HG03558 (cell line): Measurements from ENCODE around the gene SNX9.
"Not testable (repeated sequence)": the region's sequence is repeated elsewhere in the genome, so short reads cannot be mapped to it uniquely, and the experiment has no call there.

Experiments used
- ATAC-seq: cut with Tn5 transposase; IDR thresholded peaks from one replicate; pipeline ENCODE4 v1.9.1; 2021; ENCODE audit warnings: moderate number of reproducible peaks; ENCODE audit not compliant: unreplicated experiment; ENCODE audit errors: extremely low read depth

The SNX9 gene

DNA sequence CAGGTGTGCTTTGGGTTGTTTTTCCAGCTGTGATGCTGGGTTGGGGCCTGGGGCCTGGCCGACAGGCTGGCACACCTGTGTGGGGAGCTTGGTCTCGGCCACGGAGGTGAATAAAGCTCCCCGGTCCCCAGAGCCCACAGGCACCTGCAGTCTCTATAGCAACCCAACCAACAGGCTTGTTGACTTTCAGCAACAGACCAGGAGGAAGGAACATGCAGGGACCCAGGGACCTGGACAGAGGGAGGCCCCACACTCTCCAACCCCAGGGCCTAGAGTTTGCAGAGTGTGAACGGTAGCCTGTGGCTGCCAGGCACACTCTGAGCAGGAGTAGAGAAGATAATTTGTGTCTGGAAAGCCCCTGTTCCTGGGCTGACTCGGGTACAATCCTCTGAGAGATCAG lies 144.0 kb downstream of the SNX9 start:
- ATAC-seq: no peak

DNA sequence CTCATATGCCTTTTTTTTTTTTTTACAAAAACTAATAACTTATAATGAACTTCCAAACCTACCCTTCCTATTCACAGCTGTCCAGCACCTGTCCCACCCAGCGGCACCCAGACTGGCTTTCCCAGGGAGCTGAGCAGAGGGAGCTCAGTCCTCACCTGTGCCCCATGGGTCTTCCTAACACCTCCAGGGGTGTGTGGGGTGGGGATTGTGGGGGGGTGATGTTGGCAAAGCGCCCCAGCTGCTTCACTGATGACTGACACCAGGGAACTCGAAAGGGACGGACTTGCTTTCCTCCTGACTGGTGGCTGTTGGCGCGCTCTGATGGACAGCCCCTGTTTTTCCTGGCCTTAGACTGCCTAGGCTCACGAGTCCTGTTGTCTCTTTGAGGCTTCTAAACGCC lies 144.4 kb downstream of the SNX9 start:
- ATAC-seq: no peak

DNA sequence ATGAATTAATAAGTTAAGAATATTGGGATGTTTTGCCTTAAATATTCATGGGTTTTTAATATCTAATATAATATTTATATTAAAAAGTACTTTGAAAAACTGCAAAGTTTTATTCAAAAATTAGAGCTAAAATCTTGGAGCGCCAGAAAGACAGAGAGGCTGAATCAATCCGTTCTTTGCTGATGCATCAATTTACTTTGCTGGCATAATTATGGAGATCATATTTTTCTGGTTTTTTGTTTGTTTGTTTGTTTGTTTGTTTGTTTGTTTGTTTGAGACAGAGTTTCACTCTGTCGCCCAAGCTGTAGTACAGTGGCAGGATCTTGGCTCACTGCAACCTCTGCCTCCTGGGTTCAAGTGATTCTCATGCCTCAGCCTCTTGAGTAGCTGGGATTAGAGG lies 149.1 kb downstream of the SNX9 start:
- not testable (repeated sequence) for ATAC-seq

DNA sequence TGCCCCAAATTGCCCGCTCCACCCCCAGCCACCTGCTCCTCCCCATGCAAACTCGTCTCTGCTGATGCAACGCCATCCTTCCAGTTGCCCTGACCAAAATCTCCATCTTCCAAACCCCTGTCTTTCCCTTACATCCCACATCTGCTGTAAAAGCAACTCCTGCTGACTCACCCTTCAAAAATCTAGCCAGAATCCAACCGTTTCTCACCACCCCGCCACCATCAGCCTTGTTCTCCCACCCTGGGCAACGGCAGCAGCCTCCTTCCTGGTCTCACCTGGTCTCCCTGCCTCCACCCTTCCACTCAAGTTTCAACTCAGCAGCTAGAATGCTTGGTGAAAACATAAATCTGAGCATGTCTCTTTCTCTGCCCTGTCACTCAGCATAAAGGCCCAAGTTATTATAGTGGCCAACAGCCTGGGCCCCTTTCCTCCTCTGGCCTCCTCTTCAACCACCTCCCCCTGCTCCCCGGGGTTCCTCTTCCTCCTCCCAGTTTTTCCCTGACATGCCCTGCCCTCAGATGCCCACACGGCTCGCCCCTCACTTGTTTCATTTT lies 151.4 kb downstream of the SNX9 start:
- ATAC-seq: no peak

GRCh38 chr6:157974967-157975366 lies 151.9 kb downstream of the SNX9 start:
- no peak for ATAC-seq

DNA sequence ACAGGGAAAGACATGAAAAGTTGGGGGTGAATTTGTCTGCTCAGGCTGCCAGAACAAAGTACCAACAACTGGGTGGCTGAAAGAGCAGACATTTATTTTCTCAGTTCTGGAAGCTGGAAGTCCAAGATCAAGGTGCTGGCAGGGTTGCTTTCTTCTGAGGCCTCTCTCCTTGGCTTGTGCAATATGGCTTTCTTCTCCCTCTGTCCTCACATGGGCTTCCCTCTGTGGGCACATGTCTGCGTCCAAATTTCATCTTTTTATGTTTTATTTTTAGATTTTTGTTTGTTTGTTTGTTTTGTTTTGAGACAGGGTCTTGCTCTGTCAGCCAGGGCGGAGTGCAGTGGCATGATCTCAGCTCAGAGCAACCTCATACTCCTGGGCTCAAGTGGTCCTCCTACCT lies 152.4 kb downstream of the SNX9 start:
- no peak for ATAC-seq

DNA sequence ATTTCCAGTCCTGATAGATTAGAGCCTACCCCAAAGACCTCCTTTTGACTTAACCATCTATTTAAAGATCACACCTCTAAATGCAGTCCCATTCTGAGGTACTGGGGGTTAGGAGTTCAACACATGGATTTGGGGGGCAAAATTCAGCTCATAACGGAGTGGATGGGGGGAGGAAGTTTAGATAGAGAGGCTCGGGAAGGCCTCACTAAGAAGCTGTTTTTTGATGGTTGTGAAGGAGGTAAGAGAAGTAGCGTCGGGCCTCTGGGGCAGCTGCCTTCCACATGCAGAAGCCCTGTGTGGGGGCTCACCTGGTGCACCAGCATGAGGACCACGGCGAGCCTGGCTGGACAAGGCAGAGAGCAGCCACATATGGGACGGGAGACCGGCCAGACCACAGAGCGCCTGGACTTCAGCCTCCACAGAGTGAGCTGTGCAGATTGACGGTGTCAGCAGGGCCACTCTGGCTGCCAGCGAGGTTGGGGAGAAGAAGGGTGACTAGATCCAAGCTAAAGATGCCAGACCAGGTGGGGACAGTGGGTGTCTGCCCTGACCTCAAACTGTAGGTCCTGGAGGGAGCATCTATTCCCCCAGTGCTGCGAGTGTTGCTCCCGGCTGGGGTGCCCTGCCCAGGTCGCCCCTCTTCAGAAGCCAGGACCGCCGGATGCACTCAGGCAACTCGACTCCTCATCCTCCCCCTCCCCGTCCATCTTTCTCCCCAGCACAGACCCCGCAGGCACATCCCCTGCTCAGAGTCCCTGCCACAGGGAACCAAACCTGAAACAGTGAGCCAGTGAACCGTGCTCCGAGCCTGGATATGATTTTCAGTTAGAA lies 153.5 kb downstream of the SNX9 start:
- ATAC-seq: no peak

DNA sequence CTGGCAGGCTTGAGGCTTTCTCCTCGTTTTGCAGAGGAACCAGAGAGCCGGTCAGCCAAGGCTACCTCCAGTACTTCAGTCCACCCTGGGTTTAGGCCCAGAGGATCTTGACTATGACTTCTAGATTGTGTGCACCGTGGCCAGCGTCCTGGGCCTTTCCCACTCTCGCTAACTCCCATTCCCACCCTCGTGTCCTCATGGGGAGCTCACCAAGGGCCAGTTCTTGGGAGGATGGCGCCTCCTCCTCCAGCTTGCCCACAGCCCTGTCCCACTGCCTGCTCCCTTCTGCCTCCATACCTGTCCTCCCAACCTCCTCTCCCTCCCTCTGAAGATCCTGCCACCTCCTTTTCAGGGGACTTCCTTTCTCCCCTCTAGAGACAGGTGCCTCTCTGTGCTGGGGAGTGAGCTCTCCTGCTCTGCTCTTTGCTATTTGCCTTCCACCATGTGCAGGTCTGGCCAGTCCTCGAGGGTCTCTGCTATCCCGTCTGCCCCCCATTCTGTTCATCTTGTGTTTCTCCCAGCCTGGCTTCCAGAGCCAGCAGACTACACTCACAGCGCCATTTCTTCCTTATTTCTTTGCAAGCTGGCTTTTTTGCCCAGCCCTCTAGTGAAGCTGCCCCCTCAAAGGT lies 154.2 kb downstream of the SNX9 start:
- no peak for ATAC-seq

DNA sequence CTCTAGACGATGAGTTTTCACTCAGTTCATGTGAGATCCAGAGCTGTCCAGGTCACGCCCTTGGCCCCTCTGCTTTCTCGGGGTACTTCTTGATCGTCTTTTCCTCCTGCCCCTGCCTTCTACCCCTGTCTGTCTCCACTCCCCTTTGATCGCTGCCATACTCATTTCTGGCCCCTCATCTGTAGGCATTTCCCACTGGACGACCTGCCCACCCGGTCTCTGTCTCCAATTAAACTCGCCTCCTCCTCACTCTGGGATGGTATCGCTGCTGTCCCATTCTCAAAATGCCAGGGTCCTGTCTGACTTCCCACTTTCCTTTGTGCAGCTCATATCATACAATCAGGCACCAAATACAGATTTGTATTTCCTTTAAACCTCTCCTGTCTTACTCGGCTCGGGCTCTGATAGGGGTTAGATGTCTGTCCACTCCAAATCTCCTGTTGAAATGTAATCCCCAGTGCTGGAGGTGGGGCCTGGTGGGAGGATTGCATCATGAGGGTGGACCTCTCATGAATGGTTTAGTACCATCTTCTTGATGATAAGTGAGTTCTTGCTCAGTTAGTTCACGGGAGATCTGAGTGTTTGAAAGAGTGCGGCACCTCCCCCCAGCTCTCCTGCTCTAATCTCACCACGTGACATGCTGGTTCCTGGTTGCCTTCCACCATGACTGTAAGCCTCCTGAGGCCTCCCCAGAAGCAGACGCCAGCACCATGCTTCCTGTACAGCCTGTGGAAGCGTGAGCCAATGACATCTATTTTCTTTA lies 155.2 kb downstream of the SNX9 start:
- ATAC-seq: no peak

- ATAC-seq: no peak
Observed at GRCh38 chr6:157980288-157981131, 157.5 kb downstream of the SNX9 start.

GRCh38 chr6:157981132-157981394 lies 158.0 kb downstream of the SNX9 start:
- no peak for ATAC-seq

DNA sequence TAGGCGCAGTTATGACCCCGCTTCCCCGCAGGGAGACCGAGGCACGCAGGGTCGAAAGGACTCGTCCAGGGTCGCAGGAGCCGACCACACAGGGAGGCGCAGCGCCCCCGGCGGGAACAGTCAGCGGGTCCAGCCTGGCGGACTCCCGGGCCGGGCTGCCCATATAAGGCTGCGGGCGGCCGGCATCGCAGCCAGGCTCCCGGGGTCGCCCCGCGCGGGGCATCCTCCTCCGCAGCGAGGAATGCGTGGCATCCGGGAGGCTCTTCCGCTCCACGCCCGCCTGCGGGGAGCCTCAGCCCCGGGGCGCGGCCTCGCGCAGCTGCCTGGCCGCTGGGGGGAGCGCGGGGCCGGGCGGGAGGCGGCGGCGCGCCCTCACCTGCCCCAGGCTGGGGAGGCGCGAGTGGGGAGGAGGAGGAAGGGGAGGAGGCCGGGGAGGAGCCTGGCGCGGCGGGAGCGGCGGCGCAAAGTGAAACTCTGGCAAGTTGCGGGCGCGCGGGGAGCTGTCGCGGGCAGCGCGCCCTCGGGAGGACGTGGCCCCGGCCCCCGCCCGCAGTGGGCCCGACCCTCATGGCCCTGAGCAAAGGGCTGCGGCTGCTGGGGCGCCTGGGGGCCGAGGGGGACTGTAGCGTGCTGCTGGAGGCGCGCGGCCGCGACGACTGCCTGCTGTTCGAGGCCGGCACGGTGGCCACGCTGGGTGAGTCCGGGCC lies 158.5 kb downstream of the SNX9 start, which contains the start of gene SYNJ2:
Gene SYNJ2, plus strand, starts transcription at position 469 of the 707 bp plus-strand sequence. Its CDS starts 99 bp downstream, at position 568.
- ATAC-seq: peak; percentile 51

DNA sequence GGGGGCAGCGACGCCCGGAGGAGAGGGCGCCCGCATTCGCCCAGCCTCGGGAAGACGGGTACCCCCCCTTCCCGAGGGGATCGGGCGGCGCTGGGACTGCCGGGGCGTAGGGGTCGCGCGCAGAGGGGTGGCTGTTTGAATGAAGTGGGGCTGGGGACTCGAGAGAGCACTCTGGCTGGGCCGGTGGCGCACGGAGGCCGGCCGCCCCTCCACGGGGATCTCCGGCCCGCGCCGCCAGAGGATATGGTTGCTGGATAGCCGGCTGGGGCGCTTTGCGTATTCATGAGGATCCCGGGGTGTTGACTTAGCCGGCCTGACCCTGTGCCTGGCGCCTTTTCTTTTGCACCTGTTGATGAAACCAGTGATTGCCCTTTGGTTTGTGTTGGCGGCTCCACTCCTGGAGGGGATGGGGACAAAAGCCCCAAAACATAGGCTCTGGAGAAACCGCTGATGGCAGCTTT lies 159.1 kb downstream of the SNX9 start:
- ATAC-seq: no peak

GRCh38 chr6:157982563-157983405 lies 159.7 kb downstream of the SNX9 start:
- no peak for ATAC-seq

DNA sequence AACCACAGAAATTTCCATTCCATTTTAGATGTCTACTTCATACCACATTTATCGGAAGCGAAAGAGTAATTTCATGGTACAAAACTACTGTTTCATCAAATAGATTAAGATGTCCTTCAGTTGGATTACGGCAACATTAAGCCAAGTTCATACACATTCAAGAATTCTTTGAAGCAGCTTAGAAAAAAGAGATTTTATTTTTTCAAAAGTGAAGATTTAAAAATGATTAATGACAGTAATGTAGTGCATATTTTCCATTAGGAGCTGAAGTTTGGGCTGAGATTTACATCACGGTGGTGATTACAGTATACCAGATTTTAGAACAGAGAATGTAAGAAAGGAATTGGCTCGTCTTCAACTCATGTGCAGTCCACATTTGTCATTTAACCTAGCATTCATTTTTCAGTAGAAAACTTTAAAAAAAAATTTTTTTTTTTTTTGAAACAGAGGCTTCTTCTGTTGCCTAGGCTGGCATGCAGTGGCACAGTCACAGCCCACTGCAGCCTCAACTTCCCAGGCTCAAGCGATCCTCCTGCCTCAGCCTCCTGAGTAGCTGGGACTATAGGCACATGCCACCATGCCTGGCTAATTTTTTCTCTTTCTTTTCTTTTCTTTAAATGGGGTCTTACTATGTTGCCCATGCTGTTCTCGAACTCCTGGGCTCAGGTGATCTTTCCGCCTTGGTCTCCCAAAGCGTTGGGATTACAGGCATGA lies 160.5 kb downstream of the SNX9 start:
- ATAC-seq: no peak

- no peak for ATAC-seq
Observed at GRCh38 chr6:157984128-157984527, 161.1 kb downstream of the SNX9 start.

DNA sequence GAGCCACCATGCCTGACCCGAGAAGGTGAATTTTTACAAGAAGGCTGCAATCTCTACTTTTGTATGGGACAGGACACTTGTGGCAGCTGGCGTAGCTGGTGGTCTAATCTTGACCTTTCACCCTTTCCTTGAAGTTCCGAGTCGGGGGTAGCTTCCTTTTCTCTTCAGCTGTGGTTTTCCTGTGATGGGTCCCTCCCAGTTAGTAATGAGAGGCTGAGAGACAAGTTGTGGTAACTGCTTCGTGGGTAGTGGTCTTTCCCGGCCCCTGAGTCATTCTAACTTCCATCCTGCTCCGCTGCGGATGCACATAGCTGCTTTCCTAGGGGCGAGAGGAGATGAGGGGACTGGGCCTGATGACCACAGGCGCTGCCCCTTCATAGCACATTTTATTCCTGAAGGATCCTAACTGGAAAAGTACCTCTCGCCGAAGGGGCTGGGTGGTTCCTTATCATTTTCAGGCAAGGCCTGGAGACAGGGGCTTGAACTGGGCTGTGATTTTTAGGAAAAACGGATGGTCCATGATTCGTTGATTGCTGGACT lies 161.7 kb downstream of the SNX9 start:
- no peak for ATAC-seq
